HCT116 (cell line): ENCODE measurements around the gene CPED1.

Experiments used
- CEBPB ChIP-seq: IDR thresholded peaks from 2 replicates; pipeline ENCODE4 v1.6.1; 2012; ENCODE audit warnings: low read depth
- CTCF ChIP-seq, 3 experiments: fragments of 200-600 bp in 1 of 3; sonication (generic) in 1 of 3; IDR thresholded peaks in 2 of 3; conservative IDR thresholded peaks in 1 of 3; 2 replicates each; pipeline ENCODE4 v1.5.1; 2012 to 2017; ENCODE audit warnings: low read depth in 2 of 3, low read length in 2 of 3, antibody characterized with exemption in 1 of 3, borderline replicate concordance in 1 of 3, control low read depth in 1 of 3, mild to moderate bottlenecking in 1 of 3, mixed read lengths in 1 of 3, mixed run types in 1 of 3, moderate library complexity in 1 of 3; ENCODE audit not compliant: insufficient read depth in 1 of 3
- EZH2phosphoT487 ChIP-seq: fragments of 200-600 bp; IDR thresholded peaks from 2 replicates; pipeline ENCODE4 v1.6.1; 2018; ENCODE audit warnings: antibody characterized with exemption, borderline replicate concordance
- JUND ChIP-seq: IDR thresholded peaks from 2 replicates; pipeline ENCODE4 v1.6.1; 2012
- POLR2A ChIP-seq: IDR thresholded peaks from 2 replicates; pipeline ENCODE4 v1.7.0; 2011; ENCODE audit warnings: borderline replicate concordance; ENCODE audit not compliant: insufficient read depth, insufficient read length; ENCODE audit errors: extremely low read depth
- RAD21 ChIP-seq: IDR thresholded peaks from 2 replicates; pipeline ENCODE4 v1.6.1; 2012; ENCODE audit warnings: low read depth, mild to moderate bottlenecking
- SP1 ChIP-seq: IDR thresholded peaks from 2 replicates; pipeline ENCODE4 v1.6.1; 2012; ENCODE audit warnings: low read depth
- TF ChIP-seq, protein P1 (sequence below): IDR thresholded peaks from 2 replicates; pipeline ENCODE4 v1.6.1; 2012; ENCODE audit warnings: low read depth
- TF ChIP-seq, protein P2 (sequence below): IDR thresholded peaks from 2 replicates; pipeline ENCODE4 v1.6.1; 2012

DNA sequence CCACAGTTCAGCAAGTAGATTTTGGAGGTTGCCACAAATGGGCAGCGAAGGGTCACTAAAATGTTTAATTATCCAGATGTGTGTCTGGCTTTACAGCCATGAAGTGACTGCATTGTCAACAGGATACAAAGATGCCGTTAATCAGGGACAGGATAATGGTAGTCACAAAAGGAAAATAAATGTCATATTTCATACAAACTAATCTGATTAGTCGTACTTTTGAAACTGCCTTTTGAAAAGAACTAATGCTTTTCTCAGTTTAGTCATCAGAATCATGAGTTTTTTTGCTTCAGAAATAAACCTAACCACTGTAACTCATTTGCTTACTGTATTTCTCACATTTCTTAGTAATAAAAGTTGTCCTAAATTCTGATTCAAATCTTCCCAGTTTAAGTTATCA is 318.1 kb downstream of the CPED1 start:
- TF ChIP-seq CTCF (IDR thresholded peaks at IDR 0.05 in 2 of 3, conservative IDR thresholded peaks at IDR 0.05 in 1 of 3; ENCODE audit: borderline replicate concordance in 1 of 3, insufficient read depth in 1 of 3, low read depth in 2 of 3, low read length in 2 of 3) = no peak
- TF ChIP-seq RAD21 = no peak
- TF ChIP-seq, protein P1, sequence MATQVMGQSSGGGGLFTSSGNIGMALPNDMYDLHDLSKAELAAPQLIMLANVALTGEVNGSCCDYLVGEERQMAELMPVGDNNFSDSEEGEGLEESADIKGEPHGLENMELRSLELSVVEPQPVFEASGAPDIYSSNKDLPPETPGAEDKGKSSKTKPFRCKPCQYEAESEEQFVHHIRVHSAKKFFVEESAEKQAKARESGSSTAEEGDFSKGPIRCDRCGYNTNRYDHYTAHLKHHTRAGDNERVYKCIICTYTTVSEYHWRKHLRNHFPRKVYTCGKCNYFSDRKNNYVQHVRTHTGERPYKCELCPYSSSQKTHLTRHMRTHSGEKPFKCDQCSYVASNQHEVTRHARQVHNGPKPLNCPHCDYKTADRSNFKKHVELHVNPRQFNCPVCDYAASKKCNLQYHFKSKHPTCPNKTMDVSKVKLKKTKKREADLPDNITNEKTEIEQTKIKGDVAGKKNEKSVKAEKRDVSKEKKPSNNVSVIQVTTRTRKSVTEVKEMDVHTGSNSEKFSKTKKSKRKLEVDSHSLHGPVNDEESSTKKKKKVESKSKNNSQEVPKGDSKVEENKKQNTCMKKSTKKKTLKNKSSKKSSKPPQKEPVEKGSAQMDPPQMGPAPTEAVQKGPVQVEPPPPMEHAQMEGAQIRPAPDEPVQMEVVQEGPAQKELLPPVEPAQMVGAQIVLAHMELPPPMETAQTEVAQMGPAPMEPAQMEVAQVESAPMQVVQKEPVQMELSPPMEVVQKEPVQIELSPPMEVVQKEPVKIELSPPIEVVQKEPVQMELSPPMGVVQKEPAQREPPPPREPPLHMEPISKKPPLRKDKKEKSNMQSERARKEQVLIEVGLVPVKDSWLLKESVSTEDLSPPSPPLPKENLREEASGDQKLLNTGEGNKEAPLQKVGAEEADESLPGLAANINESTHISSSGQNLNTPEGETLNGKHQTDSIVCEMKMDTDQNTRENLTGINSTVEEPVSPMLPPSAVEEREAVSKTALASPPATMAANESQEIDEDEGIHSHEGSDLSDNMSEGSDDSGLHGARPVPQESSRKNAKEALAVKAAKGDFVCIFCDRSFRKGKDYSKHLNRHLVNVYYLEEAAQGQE = no peak
- TF ChIP-seq, protein P2, sequence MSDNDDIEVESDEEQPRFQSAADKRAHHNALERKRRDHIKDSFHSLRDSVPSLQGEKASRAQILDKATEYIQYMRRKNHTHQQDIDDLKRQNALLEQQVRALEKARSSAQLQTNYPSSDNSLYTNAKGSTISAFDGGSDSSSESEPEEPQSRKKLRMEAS = no peak
- TF ChIP-seq SP1 = no peak
- TF ChIP-seq POLR2A = no peak
- no peak for TF ChIP-seq CEBPB
- TF ChIP-seq JUND = no peak
- TF ChIP-seq EZH2phosphoT487 = no peak
